Measurements from ENCODE around the gene IGSF11. TPM values are rescaled to one million over a fixed set of nuclear protein-coding genes. Genes with fewer than 3 reads are reported as not detected.

Gene IGSF11
- total and polyA plus RNA-seq, 4 donors: 0.02 to 0.17 TPM; not detected in 2

GRCh38 chr3:118932822-118933558 is 101.7 kb downstream of the IGSF11 start:
- WGBS: 57% methylated on average over 5 of the region's 5 CpGs
- no peaks in the 10 kb centered on the region for H3K9me3 ChIP-seq (ENCODE audit: control insufficient read depth in 4 of 4, low read length in 3 of 4)

GRCh38 chr3:118931996-118932395 is 102.7 kb downstream of the IGSF11 start:
- no peak for TF ChIP-seq TAF1 (conservative IDR thresholded peaks at IDR 0.05)
- no peak for TF ChIP-seq FOXA2 (IDR thresholded peaks at IDR 0.05)
- TF ChIP-seq YY1 (IDR thresholded peaks at IDR 0.05): no peak
- TF ChIP-seq RAD21 (IDR thresholded peaks at IDR 0.05): no peak
- no peak for TF ChIP-seq MAX (IDR thresholded peaks at IDR 0.05)
- Histone ChIP-seq H3K36me3 (ENCODE audit: control insufficient read depth in 4 of 4, insufficient read depth in 3 of 4, low read depth in 1 of 4, low read length in 3 of 4) (no peaks in the 10 kb centered on the region), H3K4me3 (ENCODE audit: low read depth in 1 of 3, low read length in 3 of 3) (no peak overlapping the region), H3K9ac (ENCODE audit: low read depth in 1 of 2, low read length in 2 of 2) (no peak overlapping the region), H3K27ac (ENCODE audit: low read depth in 1 of 2, low read length in 2 of 2) (no peak overlapping the region), H3K9me3 (ENCODE audit: control insufficient read depth in 4 of 4, low read length in 3 of 4) (no peaks in the 10 kb centered on the region), H3K4me1 (ENCODE audit: control insufficient read depth in 4 of 4, insufficient read depth in 4 of 4, low read length in 3 of 4) (no peaks in the 10 kb centered on the region), H3K27me3 (ENCODE audit: control insufficient read depth in 4 of 4, insufficient read depth in 4 of 4, low read length in 3 of 4) (no peaks in the 10 kb centered on the region)
- DNase-seq (ENCODE audit: low spot score): no peak
- whole genome bisulfite sequencing: 91% methylated on average over 2 of the region's 2 CpGs

More at GRCh38 chr3:118932822-118933558, 101.7 kb downstream of the IGSF11 start:
- Histone ChIP-seq H3K4me3 (ENCODE audit: low read depth in 1 of 3, low read length in 3 of 3) (no peak overlapping the region), H3K4me1 (ENCODE audit: control insufficient read depth in 4 of 4, insufficient read depth in 4 of 4, low read length in 3 of 4) (no peaks in the 10 kb centered on the region), H3K27me3 (ENCODE audit: control insufficient read depth in 4 of 4, insufficient read depth in 4 of 4, low read length in 3 of 4) (no peaks in the 10 kb centered on the region), H3K9ac (ENCODE audit: low read depth in 1 of 2, low read length in 2 of 2) (no peak overlapping the region), H3K36me3 (ENCODE audit: control insufficient read depth in 4 of 4, insufficient read depth in 3 of 4, low read depth in 1 of 4, low read length in 3 of 4) (no peaks in the 10 kb centered on the region), H3K27ac (ENCODE audit: low read depth in 1 of 2, low read length in 2 of 2) (no peak overlapping the region)
- TF ChIP-seq CTCF (IDR thresholded peaks at IDR 0.05; ENCODE audit: low read depth, low read length, missing input control) (no peak), ATF3 (IDR thresholded peaks at IDR 0.05) (no peak), SP1 (IDR thresholded peaks at IDR 0.05) (no peak), RAD21 (IDR thresholded peaks at IDR 0.05) (no peak), GABPA (IDR thresholded peaks at IDR 0.05 in 1 of 2, conservative IDR thresholded peaks at IDR 0.05 in 1 of 2) (no peak), FOXA1 (IDR thresholded peaks at IDR 0.05) (no peak), YY1 (IDR thresholded peaks at IDR 0.05) (no peak), REST (IDR thresholded peaks at IDR 0.05) (no peak), EGR1 (IDR thresholded peaks at IDR 0.05; ENCODE audit: low read depth in 2 of 2) (no peak), FOXA2 (IDR thresholded peaks at IDR 0.05) (no peak), NR2F2 (IDR thresholded peaks at IDR 0.05) (no peak)
- DNase-seq (ENCODE audit: low spot score): no peak
